H1 (cell line): Measurements from ENCODE around the gene PNPLA8. TPM values are rescaled to one million over a fixed set of nuclear protein-coding genes. Genes with fewer than 3 reads are reported as not detected.

Experiments
- CTCF ChIA-PET: fragments of 300-600 bp; sonication (Branson Sonifier 250); formaldehyde crosslinking; loops from one replicate; lab custom pipeline; 2021; ENCODE audit not compliant: partially characterized antibody; lab: Charles Lee
- POLR2A ChIA-PET: fragments of 300-600 bp; sonication (Branson Sonifier 250); formaldehyde crosslinking; loops from one replicate; lab custom pipeline; 2021; ENCODE audit warnings: inconsistent platforms; ENCODE audit not compliant: partially characterized antibody; lab: Charles Lee
- DNase-seq, 2 experiments: peaks; one replicate each; pipeline versions ENCODE4 v3.0.0 to v3.0.0-alpha.2; 2010 to 2022; ENCODE audit warnings: low spot score in 2 of 2, low read depth in 1 of 2, mixed read lengths in 1 of 2
- FAIRE-seq: peaks from 2 replicates; lab custom pipeline; 2011; peaks lifted over from hg19 to GRCh38; lab: Jason Lieb, UNC
- H2AFZ ChIP-seq: 2 replicates; pipeline ENCODE4 v1.8.1; 2012; ENCODE audit warnings: low read length, inconsistent platforms
- H2AK5ac ChIP-seq: 2 replicates; pipeline ENCODE4 v1.6.1; 2013; ENCODE audit warnings: low read depth, low read length
- H2BK120ac ChIP-seq: replicated peaks from 2 replicates; pipeline ENCODE3; 2013; ENCODE audit warnings: low read depth, low read length, inconsistent platforms
- H2BK12ac ChIP-seq: 2 replicates; pipeline ENCODE4 v1.6.1; 2013; ENCODE audit warnings: low read depth, low read length
- H2BK15ac ChIP-seq: 2 replicates; pipeline ENCODE4 v1.6.1; 2013; ENCODE audit warnings: low read length
- H2BK20ac ChIP-seq: 2 replicates; pipeline ENCODE4 v1.6.1; 2013; ENCODE audit warnings: low read length
- H2BK5ac ChIP-seq: 2 replicates; pipeline ENCODE4 v1.6.1; 2013; ENCODE audit warnings: low read depth, low read length
- H3K14ac ChIP-seq: 2 replicates; pipeline ENCODE4 v1.6.1; 2013; ENCODE audit warnings: inconsistent platforms; ENCODE audit not compliant: insufficient read length
- H3K18ac ChIP-seq: 2 replicates; pipeline ENCODE4 v1.6.1; 2013; ENCODE audit warnings: low read length; ENCODE audit errors: extremely low read depth
- H3K23ac ChIP-seq: 2 replicates; pipeline ENCODE4 v1.6.1; 2013; ENCODE audit warnings: inconsistent platforms; ENCODE audit not compliant: insufficient read length
- H3K23me2 ChIP-seq: 2 replicates; pipeline ENCODE4 v1.6.1; 2013; ENCODE audit warnings: low read depth, low read length
- H3K27ac ChIP-seq: 2 replicates; pipeline ENCODE4 v1.6.1; 2011; ENCODE audit warnings: low read depth, low read length, inconsistent platforms
- H3K27me3 ChIP-seq, 4 experiments: replicated peaks in 1 of 4; 1 replicate in 1 of 4; 2 replicates in 3 of 4; pipeline versions ENCODE4 v1.6.1 to v1.8.1; 2011 to 2013; ENCODE audit warnings: low read length in 3 of 4, mild to moderate bottlenecking in 3 of 4, inconsistent platforms in 2 of 4, mixed read lengths in 2 of 4, moderate library complexity in 1 of 4; ENCODE audit not compliant: control insufficient read depth in 3 of 4, insufficient read depth in 3 of 4; ENCODE audit errors: extremely low read depth in 1 of 4
- H3K36me3 ChIP-seq, 4 experiments: 2 replicates each; pipeline versions ENCODE4 v1.6.1 to v1.8.1; 2011 to 2013; ENCODE audit warnings: mild to moderate bottlenecking in 4 of 4, low read length in 3 of 4, moderate library complexity in 2 of 4, control low read depth in 1 of 4, inconsistent platforms in 1 of 4; ENCODE audit not compliant: insufficient read depth in 4 of 4, control insufficient read depth in 2 of 4
- H3K4ac ChIP-seq: replicated peaks from 2 replicates; pipeline ENCODE3; 2013; ENCODE audit warnings: low read length, low read depth, mixed read lengths, inconsistent platforms; ENCODE audit not compliant: insufficient read length
- H3K4me1 ChIP-seq, 4 experiments: replicated peaks in 1 of 4; 1 replicate in 1 of 4; 2 replicates in 3 of 4; pipeline versions ENCODE4 v1.6.1 to v1.8.1; 2011 to 2013; ENCODE audit warnings: low read length in 3 of 4, inconsistent platforms in 2 of 4, mixed read lengths in 1 of 4; ENCODE audit not compliant: insufficient read depth in 4 of 4, control insufficient read depth in 3 of 4
- H3K4me2 ChIP-seq, 2 experiments: 2 replicates each; pipeline versions ENCODE4 v1.6.1 to v1.8.1; 2011 to 2013; ENCODE audit warnings: low read depth in 2 of 2, low read length in 2 of 2, control low read depth in 1 of 2, inconsistent platforms in 1 of 2, mild to moderate bottlenecking in 1 of 2; ENCODE audit not compliant: insufficient read depth in 1 of 2
- H3K4me3 ChIP-seq, 4 experiments: fragments of 200-600, 300-600 bp in 1 of 4; sonication (generic), shearing (Covaris generic), sonication (Bioruptor Twin) in 1 of 4; 2 replicates each; pipeline versions ENCODE4 v1.5.1 to v1.8.1; 2011 to 2016; ENCODE audit warnings: low read length in 4 of 4, low read depth in 3 of 4, control low read depth in 2 of 4, inconsistent platforms in 2 of 4, mild to moderate bottlenecking in 2 of 4, mixed read lengths in 1 of 4, moderate library complexity in 1 of 4; ENCODE audit not compliant: insufficient read depth in 2 of 4; ENCODE audit errors: extremely low read depth in 1 of 4
- H3K56ac ChIP-seq: replicated peaks from 2 replicates; pipeline ENCODE3; 2013; ENCODE audit warnings: low read depth, mild to moderate bottlenecking, mixed read lengths, low read length, inconsistent platforms; ENCODE audit not compliant: insufficient read length
- H3K79me1 ChIP-seq: 2 replicates; pipeline ENCODE4 v1.6.1; 2013; ENCODE audit warnings: low read depth, low read length, control low read depth
- H3K79me2 ChIP-seq, 2 experiments: 2 replicates each; pipeline versions ENCODE4 v1.6.1 to v1.8.1; 2012 to 2013; ENCODE audit warnings: low read length in 2 of 2, mild to moderate bottlenecking in 2 of 2, inconsistent platforms in 1 of 2; ENCODE audit not compliant: insufficient read depth in 2 of 2, control insufficient read depth in 1 of 2
- H3K9ac ChIP-seq, 4 experiments: replicated peaks in 1 of 4; 1 replicate in 1 of 4; 2 replicates in 3 of 4; pipeline versions ENCODE4 v1.6.1 to v1.8.1; 2011 to 2013; ENCODE audit warnings: low read depth in 3 of 4, low read length in 3 of 4, control low read depth in 2 of 4, mild to moderate bottlenecking in 2 of 4, moderate library complexity in 2 of 4, inconsistent platforms in 1 of 4; ENCODE audit errors: extremely low read depth in 1 of 4
- H3K9me3 ChIP-seq, 2 experiments: 2 replicates each; pipeline versions ENCODE4 v1.6.1 to v1.8.1; 2012 to 2013; ENCODE audit warnings: mild to moderate bottlenecking in 2 of 2, moderate library complexity in 2 of 2, control low read depth in 1 of 2, inconsistent platforms in 1 of 2, low read depth in 1 of 2, low read length in 1 of 2, mixed read lengths in 1 of 2; ENCODE audit not compliant: insufficient read depth in 2 of 2
- H4K20me1 ChIP-seq, 2 experiments: replicated peaks in 1 of 2; 2 replicates each; pipeline versions ENCODE3 to v1.8.1; 2011 to 2013; ENCODE audit warnings: inconsistent platforms in 2 of 2, low read length in 2 of 2, mild to moderate bottlenecking in 1 of 2; ENCODE audit not compliant: insufficient read depth in 2 of 2, control insufficient read depth in 1 of 2
- H4K5ac ChIP-seq: 2 replicates; pipeline ENCODE4 v1.6.1; 2013; ENCODE audit warnings: low read length, low read depth, mixed read lengths, inconsistent platforms; ENCODE audit not compliant: insufficient read length
- H4K8ac ChIP-seq: 2 replicates; pipeline ENCODE4 v1.8.0; 2013; ENCODE audit warnings: mild to moderate bottlenecking, moderate library complexity, low read length, inconsistent platforms; ENCODE audit not compliant: insufficient read depth; ENCODE audit errors: extremely low read depth
- H4K91ac ChIP-seq: replicated peaks from 2 replicates; pipeline ENCODE3; 2013; ENCODE audit warnings: low read length, mixed read lengths, inconsistent platforms; ENCODE audit not compliant: insufficient read length
- CBX5 ChIP-seq: fragments of 300-800, 300-1000 bp; sonication (generic); IDR thresholded peaks from 2 replicates; pipeline ENCODE4 v1.7.1; 2016; ENCODE audit warnings: antibody characterized with exemption, low read length, low read depth
- EGR1 ChIP-seq: IDR thresholded peaks from 2 replicates; pipeline ENCODE4 v1.6.1; 2011; ENCODE audit warnings: low read depth, low read length, borderline replicate concordance
- EZH2 ChIP-seq: fragments of 200-600 bp; sonication (generic); IDR thresholded peaks from 2 replicates; pipeline ENCODE4 v1.7.1; 2012; ENCODE audit warnings: low read depth, mild to moderate bottlenecking, moderate library complexity, low read length, inconsistent platforms; ENCODE audit not compliant: severe bottlenecking
- JUND ChIP-seq: IDR thresholded peaks from 2 replicates; pipeline ENCODE4 v1.6.1; 2011; ENCODE audit warnings: mild to moderate bottlenecking, improper control_type of control experiment, low read length
- POLR2A ChIP-seq, 2 experiments: IDR thresholded peaks; 1 replicate in 1 of 2; 2 replicates in 1 of 2; pipeline ENCODE4 v1.6.1; 2011; ENCODE audit warnings: low read depth in 2 of 2, low read length in 2 of 2, mild to moderate bottlenecking in 2 of 2; ENCODE audit errors: control extremely low read depth in 1 of 2
- RXRA ChIP-seq: IDR thresholded peaks from 2 replicates; pipeline ENCODE4 v1.6.1; 2011; ENCODE audit warnings: low read depth, mild to moderate bottlenecking, low read length, moderate library complexity; ENCODE audit not compliant: insufficient read depth
- WGBS, 2 experiments: shearing (Covaris generic) in 1 of 2; methylation state at CpG; one replicate each; pipeline versions ENCODE4 v1.1.6 to v1.1.7; 2013 to 2015; ENCODE audit warnings: low lambda C conversion rate in 2 of 2, mixed read lengths in 2 of 2, inconsistent platforms in 1 of 2, low coverage in 1 of 2, missing lambda C conversion rate in 1 of 2; ENCODE audit not compliant: insufficient replicate concordance in 2 of 2, insufficient coverage in 1 of 2, insufficient read length in 1 of 2; ENCODE audit errors: extremely low coverage in 1 of 2, missing lambda C conversion rate in 1 of 2; 5-methylcytosine and 5-hydroxymethylcytosine counted together
- polyA plus RNA-seq, 7 experiments: library from polyadenylated mRNA; depleted of rRNA in 3 of 7; stranded (reverse) in 5 of 7; unstranded in 2 of 7; fragments of >200 nt in 5 of 7; fragments of 200-250 nt in 2 of 7; gene quantifications; 1 replicate in 5 of 7; 2 replicates in 1 of 7; 4 replicates in 1 of 7; pipeline versions ENCODE4 v1.2.1 to v1.2.3, GENCODE V29; 2011 to 2013; ENCODE audit warnings: missing spikeins in 2 of 7, mixed read lengths in 2 of 7
- total RNA-seq: library from RNA; stranded (reverse); fragmentation: NEBNext Ultra II Directional; extraction: Animal tissue kit (Norgen Biotek cat#: 25700); gene quantifications from 2 replicates; pipeline ENCODE4 v1.2.1, GENCODE V29; 2021

Gene PNPLA8
- total and polyA plus RNA-seq, 2 of the 8 experiments (the other 6 are each of a cell fraction or from before 2014, with no cell fraction given), result 3.8 to 11.2 TPM

- 90% methylated on average over 3 of the region's 3 CpGs; no CpG with 5 or more reads in 1 of the 2 experiments for WGBS, 2 experiments
- Histone ChIP-seq H3K4ac (no peak overlapping the region), H3K9me3 (peaks cover 11 to 18% of the 10 kb centered on the region in 2 experiments), H3K4me1 (no peaks in the 10 kb centered on the region), H3K23me2 (no peaks in the 10 kb centered on the region), H3K4me2 (no peak overlapping the region), H3K79me1 (no peaks in the 10 kb centered on the region), H3K18ac (no peak overlapping the region), H2AK5ac (no peak overlapping the region), H3K9ac (no peak overlapping the region), H2BK12ac (no peak overlapping the region), H3K4me3 (no peak overlapping the region), H2BK20ac (no peak overlapping the region), H4K8ac (no peak overlapping the region), H2BK5ac (no peak overlapping the region), H3K56ac (no peak overlapping the region), H3K36me3 (no peaks in the 10 kb centered on the region; a peak in 1 of 8 replicates), H3K27ac (no peak overlapping the region), H3K79me2 (no peaks in the 10 kb centered on the region), H3K23ac (no peak overlapping the region), H4K20me1 (no peaks in the 10 kb centered on the region), H2BK120ac (no peak overlapping the region), H2AFZ (no peak overlapping the region), H3K27me3 (no peaks in the 10 kb centered on the region), H4K91ac (no peak overlapping the region), H3K14ac (no peak overlapping the region), H4K5ac (no peak overlapping the region), H2BK15ac (no peak overlapping the region)
- DNase-seq, result no peak
- POLR2A ChIA-PET, result no interaction called here
- FAIRE-seq, result no peak
- TF ChIP-seq EGR1 (no peak), RXRA (no peak), JUND (no peak), CBX5 (no peak), EZH2 (no peak), POLR2A (IDR thresholded peaks at IDR 0.05; ENCODE audit: control extremely low read depth in 1 of 2, low read depth in 2 of 2, low read length in 2 of 2) (no peak)
- CTCF ChIA-PET, result no interaction called here
Observed at GRCh38 chr7:108557191-108557590, 31.3 kb upstream of the PNPLA8 start.
